Neural progenitor cell (in vitro differentiated cells): ENCODE results near the gene RTN4R. TPM values are rescaled to one million over a fixed set of nuclear protein-coding genes. Genes with fewer than 3 reads are reported as not detected.

Source experiments
- DNase-seq: peaks from one replicate; pipeline ENCODE4 v3.0.0-alpha.2; 2016; ENCODE audit warnings: low spot score
- H2AFZ ChIP-seq: fragments of 200-600 bp; sonication (generic); replicated peaks from 2 replicates; pipeline ENCODE4 v1.6.1; 2016; ENCODE audit warnings: antibody characterized with exemption
- H3F3A ChIP-seq: fragments of 200-600 bp; sonication (generic); 2 replicates; pipeline ENCODE4 v1.6.1; 2016; ENCODE audit warnings: antibody characterized with exemption, low read depth
- H3K27ac ChIP-seq: fragments of 200-600 bp; sonication (generic); 2 replicates; pipeline ENCODE4 v1.5.1; 2016; ENCODE audit warnings: mild to moderate bottlenecking
- H3K27me3 ChIP-seq: fragments of 200-600 bp; sonication (generic); 2 replicates; pipeline ENCODE4 v1.6.1; 2016; ENCODE audit warnings: mild to moderate bottlenecking, moderate library complexity
- H3K36me3 ChIP-seq: fragments of 200-600 bp; sonication (generic); 2 replicates; pipeline ENCODE4 v1.5.1; 2016
- H3K4me1 ChIP-seq: fragments of 200-600 bp; sonication (generic); 2 replicates; pipeline ENCODE4 v1.6.1; 2016; ENCODE audit warnings: mixed run types
- H3K4me2 ChIP-seq: fragments of 200-600 bp; sonication (generic); 2 replicates; pipeline ENCODE4 v1.6.1; 2016
- H3K4me3 ChIP-seq: fragments of 200-600 bp; sonication (generic); 2 replicates; pipeline ENCODE4 v1.5.1; 2016
- H3K79me2 ChIP-seq: fragments of 200-600 bp; sonication (generic); 2 replicates; pipeline ENCODE4 v1.6.1; 2016; ENCODE audit warnings: low read depth
- H3K9ac ChIP-seq: fragments of 200-600 bp; sonication (generic); 2 replicates; pipeline ENCODE4 v1.6.1; 2016
- H3K9me3 ChIP-seq: fragments of 200-600 bp; sonication (generic); 2 replicates; pipeline ENCODE4 v1.5.1; 2016; ENCODE audit warnings: low read depth
- H4K20me1 ChIP-seq: fragments of 200-600 bp; sonication (generic); 2 replicates; pipeline ENCODE4 v1.6.1; 2016; ENCODE audit warnings: low read depth
- H3K27ac Mint-ChIP-seq: 3 replicates; pipeline ENCODE4 v1.8.0; 2021; ENCODE audit warnings: mixed read lengths
- H3K27me3 Mint-ChIP-seq: 2 replicates; pipeline ENCODE4 v1.8.0; 2022; ENCODE audit warnings: low read depth, mild to moderate bottlenecking, inconsistent platforms, moderate library complexity, mixed read lengths; ENCODE audit not compliant: insufficient read depth
- H3K36me3 Mint-ChIP-seq: 3 replicates; pipeline ENCODE4 v1.8.0; 2021; ENCODE audit warnings: mixed read lengths
- H3K4me1 Mint-ChIP-seq: 3 replicates; pipeline ENCODE4 v1.8.0; 2021; ENCODE audit warnings: mixed read lengths
- H3K4me3 Mint-ChIP-seq: 3 replicates; pipeline ENCODE4 v1.8.0; 2021; ENCODE audit warnings: mild to moderate bottlenecking, moderate library complexity, mixed read lengths
- H3K9me3 Mint-ChIP-seq: 3 replicates; pipeline ENCODE4 v1.8.0; 2020; ENCODE audit warnings: mixed read lengths
- EZH2 ChIP-seq: fragments of 200-600 bp; sonication (generic); IDR thresholded peaks from 2 replicates; pipeline ENCODE4 v1.6.1; 2017; ENCODE audit warnings: antibody characterized with exemption, mild to moderate bottlenecking, moderate library complexity
- EZH2phosphoT487 ChIP-seq: fragments of 200-600 bp; sonication (generic); IDR thresholded peaks from 2 replicates; pipeline ENCODE4 v1.6.1; 2017; ENCODE audit warnings: antibody characterized with exemption
- total RNA-seq: library from RNA; depleted of rRNA; stranded (reverse); fragments of >200 nt; gene quantifications from 2 replicates; pipeline ENCODE4 v1.2.3, GENCODE V29; 2015; ENCODE audit warnings: low replicate concordance
- TF ChIP-seq, protein P1 (sequence below): fragments of 200-600 bp; sonication (generic); IDR thresholded peaks from 2 replicates; pipeline ENCODE4 v1.5.1; 2017; ENCODE audit warnings: antibody characterized with exemption, mild to moderate bottlenecking

RTN4R gene
- total RNA-seq, 1 donor from 2014 or later, result 6.3 TPM

DNA sequence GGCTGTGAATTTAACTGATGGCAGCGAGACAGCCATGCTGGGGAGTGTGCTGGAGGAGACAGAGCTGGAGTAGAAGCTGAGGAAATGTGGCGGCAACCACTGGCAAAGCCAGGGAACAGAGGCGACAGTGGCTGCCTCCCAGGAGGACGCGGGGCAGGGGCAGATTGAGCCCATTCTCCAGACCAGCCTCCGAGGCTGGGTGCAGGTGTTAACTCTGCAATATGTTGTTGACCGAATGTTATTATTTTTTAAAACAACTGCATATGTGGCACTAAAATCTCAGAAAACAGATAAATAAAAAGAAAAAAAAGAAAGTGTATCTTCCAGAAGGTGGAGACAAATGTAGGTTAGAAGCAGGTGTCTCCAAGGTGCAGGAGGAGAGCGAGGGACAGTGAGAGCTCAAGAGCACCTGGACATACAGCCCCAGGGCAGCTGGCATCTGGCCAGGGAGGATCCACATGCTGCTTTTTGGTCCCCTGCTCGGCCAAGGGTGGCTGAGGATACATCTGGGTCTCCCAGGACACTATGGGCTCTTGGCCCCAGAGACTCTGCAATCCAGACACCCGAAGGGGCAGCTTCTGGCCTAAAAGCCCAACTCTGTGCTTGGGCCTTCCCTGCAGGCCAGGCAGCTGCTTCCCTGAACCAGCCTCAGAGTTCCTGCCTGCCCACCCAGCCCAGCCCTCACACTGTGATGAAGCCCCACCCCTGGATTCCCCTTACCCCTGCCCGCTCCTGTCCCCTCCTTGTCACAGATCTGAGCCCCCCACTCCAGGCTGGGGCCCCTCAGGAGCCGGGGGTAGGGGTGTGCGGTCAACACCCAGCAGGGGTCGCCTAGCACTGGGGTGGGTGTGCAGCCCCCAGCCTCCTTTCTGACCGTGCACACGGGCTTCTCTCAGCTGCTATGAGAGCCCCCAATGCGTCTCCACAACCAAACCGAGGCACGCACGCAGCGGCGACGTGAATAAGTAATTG, 12.9 kb downstream of the RTN4R start:
- H3K9me3 ChIP-seq, result no peaks in the 10 kb centered on the region
- DNase-seq, result no peak
- H3K27me3 ChIP-seq, result no peaks in the 10 kb centered on the region
- H3K36me3 ChIP-seq, result no peaks in the 10 kb centered on the region
- H3K79me2 ChIP-seq, result no peaks in the 10 kb centered on the region
- H3K4me1 Mint-ChIP-seq, result peaks cover 19% of the 10 kb centered on the region
- H3K4me3 Mint-ChIP-seq, result no peak overlapping the region
- no peaks in the 10 kb centered on the region for H3K4me1 ChIP-seq
- H3K9me3 Mint-ChIP-seq, result no peaks in the 10 kb centered on the region
- no peak overlapping the region for H3K9ac ChIP-seq
- H3K27ac Mint-ChIP-seq, result peak overlapping the region; percentile 59
- H3K4me2 ChIP-seq, result no peak overlapping the region
- no peaks in the 10 kb centered on the region for H3K36me3 Mint-ChIP-seq
- H3K27me3 Mint-ChIP-seq, result peaks cover 5% of the 10 kb centered on the region
- H3K27ac ChIP-seq, result no peak overlapping the region
- H3K4me3 ChIP-seq, result no peak overlapping the region
- H2AFZ ChIP-seq, result no peak overlapping the region
- TF ChIP-seq EZH2phosphoT487, result no peak
- TF ChIP-seq, protein P1, sequence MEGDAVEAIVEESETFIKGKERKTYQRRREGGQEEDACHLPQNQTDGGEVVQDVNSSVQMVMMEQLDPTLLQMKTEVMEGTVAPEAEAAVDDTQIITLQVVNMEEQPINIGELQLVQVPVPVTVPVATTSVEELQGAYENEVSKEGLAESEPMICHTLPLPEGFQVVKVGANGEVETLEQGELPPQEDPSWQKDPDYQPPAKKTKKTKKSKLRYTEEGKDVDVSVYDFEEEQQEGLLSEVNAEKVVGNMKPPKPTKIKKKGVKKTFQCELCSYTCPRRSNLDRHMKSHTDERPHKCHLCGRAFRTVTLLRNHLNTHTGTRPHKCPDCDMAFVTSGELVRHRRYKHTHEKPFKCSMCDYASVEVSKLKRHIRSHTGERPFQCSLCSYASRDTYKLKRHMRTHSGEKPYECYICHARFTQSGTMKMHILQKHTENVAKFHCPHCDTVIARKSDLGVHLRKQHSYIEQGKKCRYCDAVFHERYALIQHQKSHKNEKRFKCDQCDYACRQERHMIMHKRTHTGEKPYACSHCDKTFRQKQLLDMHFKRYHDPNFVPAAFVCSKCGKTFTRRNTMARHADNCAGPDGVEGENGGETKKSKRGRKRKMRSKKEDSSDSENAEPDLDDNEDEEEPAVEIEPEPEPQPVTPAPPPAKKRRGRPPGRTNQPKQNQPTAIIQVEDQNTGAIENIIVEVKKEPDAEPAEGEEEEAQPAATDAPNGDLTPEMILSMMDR, result no peak
- no peak for TF ChIP-seq EZH2
- H3F3A ChIP-seq, result no peaks in the 10 kb centered on the region
- peaks cover 18% of the 10 kb centered on the region for H4K20me1 ChIP-seq

DNA sequence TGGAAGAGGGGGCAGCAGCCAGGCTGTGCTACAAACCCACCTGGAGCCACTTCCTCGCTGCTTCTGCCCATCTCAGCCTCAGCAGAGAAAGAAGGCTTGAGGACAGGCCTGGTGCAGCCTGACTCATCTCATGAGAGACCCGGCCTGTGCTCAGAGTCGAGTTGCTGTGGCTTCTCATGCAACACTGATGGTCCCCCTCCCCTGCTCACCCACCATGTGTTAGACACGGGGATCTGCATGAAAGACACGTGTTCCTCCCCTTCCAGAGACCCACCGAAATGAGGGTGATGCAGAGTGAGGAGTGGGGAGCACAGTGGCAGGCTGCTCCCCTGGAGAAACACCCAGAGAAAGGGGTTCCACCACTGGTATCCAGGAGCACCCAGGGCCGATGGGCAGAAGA, 15.0 kb downstream of the RTN4R start:
- no peaks in the 10 kb centered on the region for H3K4me1 ChIP-seq
- H3K79me2 ChIP-seq, result no peaks in the 10 kb centered on the region
- no peak overlapping the region for H3K27ac Mint-ChIP-seq
- H3K4me3 Mint-ChIP-seq, result no peak overlapping the region
- no peaks in the 10 kb centered on the region for H3K36me3 ChIP-seq
- H3K9me3 ChIP-seq, result no peaks in the 10 kb centered on the region
- H3K27ac ChIP-seq, result no peak overlapping the region
- TF ChIP-seq EZH2 (no peak), EZH2phosphoT487 (no peak)
- TF ChIP-seq, protein P1, result no peak
- H3K4me1 Mint-ChIP-seq, result peaks cover 24% of the 10 kb centered on the region
- H3K9ac ChIP-seq, result no peak overlapping the region
- no peak overlapping the region for H3K4me3 ChIP-seq
- no peak for DNase-seq
- no peaks in the 10 kb centered on the region for H3F3A ChIP-seq
- peaks cover 10% of the 10 kb centered on the region for H4K20me1 ChIP-seq
- no peaks in the 10 kb centered on the region for H3K27me3 ChIP-seq
- H3K36me3 Mint-ChIP-seq, result no peaks in the 10 kb centered on the region
- no peak overlapping the region for H2AFZ ChIP-seq
- peaks cover 6% of the 10 kb centered on the region for H3K27me3 Mint-ChIP-seq
- H3K9me3 Mint-ChIP-seq, result no peaks in the 10 kb centered on the region
- no peak overlapping the region for H3K4me2 ChIP-seq

DNA sequence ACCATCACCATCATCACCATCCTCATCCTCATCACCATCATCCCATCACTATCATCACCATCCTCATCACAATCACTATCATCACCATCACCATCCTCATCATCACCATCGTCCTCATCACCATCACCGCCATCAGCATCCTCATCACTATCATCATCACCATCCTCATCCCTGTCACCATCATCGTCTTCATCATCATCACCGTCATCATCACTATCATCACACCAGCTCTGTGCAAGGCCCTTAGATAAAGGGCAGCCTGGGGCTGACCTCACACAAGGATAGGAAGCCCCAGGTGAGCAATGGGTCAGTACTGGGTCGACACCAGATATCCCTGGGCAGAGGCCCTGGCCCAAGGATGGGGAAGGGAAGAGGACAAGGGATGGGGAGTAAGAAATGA, 16.1 kb downstream of the RTN4R start:
- no peaks in the 10 kb centered on the region for H3K9me3 Mint-ChIP-seq
- TF ChIP-seq EZH2 (no peak), EZH2phosphoT487 (no peak)
- TF ChIP-seq, protein P1, result no peak

More for the DNA sequence above, 16.1 kb downstream of the RTN4R start:
- H3K4me3 ChIP-seq, result no peak overlapping the region
- H3K27ac ChIP-seq, result no peak overlapping the region
- H3K36me3 Mint-ChIP-seq, result no peaks in the 10 kb centered on the region
- no peak overlapping the region for H3K4me2 ChIP-seq
- no peak overlapping the region for H3K27ac Mint-ChIP-seq
- H3K4me3 Mint-ChIP-seq, result no peak overlapping the region
- H3K4me1 Mint-ChIP-seq, result peaks cover 27% of the 10 kb centered on the region
- no peak overlapping the region for H2AFZ ChIP-seq
- no peaks in the 10 kb centered on the region for H3F3A ChIP-seq
- H3K4me1 ChIP-seq, result no peaks in the 10 kb centered on the region
- H3K27me3 Mint-ChIP-seq, result peaks cover 6% of the 10 kb centered on the region
- no peaks in the 10 kb centered on the region for H3K9me3 ChIP-seq
- H3K9ac ChIP-seq, result no peak overlapping the region
- H3K36me3 ChIP-seq, result no peaks in the 10 kb centered on the region
- no peak for DNase-seq
- H4K20me1 ChIP-seq, result peaks cover 10% of the 10 kb centered on the region
- no peaks in the 10 kb centered on the region for H3K27me3 ChIP-seq
- H3K79me2 ChIP-seq, result peaks cover 5% of the 10 kb centered on the region
